Measurements from ENCODE around the gene WDR19. TPM values are rescaled to one million over a fixed set of nuclear protein-coding genes. Genes with fewer than 3 reads are reported as not detected.
"Not testable (repeated sequence)": the region's sequence is repeated elsewhere in the genome, so short reads cannot be mapped to it uniquely, and the experiment has no call there.

WDR19 gene
- total and polyA plus RNA-seq, 10 donors = 17.7 to 48.3 (median 24.6) TPM

- Histone ChIP-seq H3K4me3 (no peak overlapping the region), H3K36me3 (peaks cover 0 to 35% (median 6%) of the 10 kb centered on the region in 6 donors), H3K9me3 (no peaks in the 10 kb centered on the region), H3K27me3 (replicated peaks in 1 of 7) (no peaks in the 10 kb centered on the region), H3K27ac (no peak overlapping the region), H3K4me1 (no peaks in the 10 kb centered on the region)
- TF ChIP-seq POLR2A (IDR thresholded peaks at IDR 0.05) = no peak
- TF ChIP-seq, protein P1, sequence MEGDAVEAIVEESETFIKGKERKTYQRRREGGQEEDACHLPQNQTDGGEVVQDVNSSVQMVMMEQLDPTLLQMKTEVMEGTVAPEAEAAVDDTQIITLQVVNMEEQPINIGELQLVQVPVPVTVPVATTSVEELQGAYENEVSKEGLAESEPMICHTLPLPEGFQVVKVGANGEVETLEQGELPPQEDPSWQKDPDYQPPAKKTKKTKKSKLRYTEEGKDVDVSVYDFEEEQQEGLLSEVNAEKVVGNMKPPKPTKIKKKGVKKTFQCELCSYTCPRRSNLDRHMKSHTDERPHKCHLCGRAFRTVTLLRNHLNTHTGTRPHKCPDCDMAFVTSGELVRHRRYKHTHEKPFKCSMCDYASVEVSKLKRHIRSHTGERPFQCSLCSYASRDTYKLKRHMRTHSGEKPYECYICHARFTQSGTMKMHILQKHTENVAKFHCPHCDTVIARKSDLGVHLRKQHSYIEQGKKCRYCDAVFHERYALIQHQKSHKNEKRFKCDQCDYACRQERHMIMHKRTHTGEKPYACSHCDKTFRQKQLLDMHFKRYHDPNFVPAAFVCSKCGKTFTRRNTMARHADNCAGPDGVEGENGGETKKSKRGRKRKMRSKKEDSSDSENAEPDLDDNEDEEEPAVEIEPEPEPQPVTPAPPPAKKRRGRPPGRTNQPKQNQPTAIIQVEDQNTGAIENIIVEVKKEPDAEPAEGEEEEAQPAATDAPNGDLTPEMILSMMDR (IDR thresholded peaks at IDR 0.05 in 8 of 11, conservative IDR thresholded peaks at IDR 0.05 in 3 of 11) = no peak
- TF ChIP-seq POLR2AphosphoS5 (IDR thresholded peaks at IDR 0.05) = no peak
- no peak for DNase-seq
- intact Hi-C loops (cut with DNase I; ENCODE audit: low total_unique reads) = no loop called here
- 82 to 93% (median 86%) methylated on average over 2 of the region's 2 CpGs for WGBS, 5 donors
Measured at GRCh38 chr4:39263895-39264294, 81.6 kb downstream of the WDR19 start.

- intact Hi-C loops (cut with DNase I; ENCODE audit: low total_unique reads) = no loop called here
- TF ChIP-seq, protein P1 (IDR thresholded peaks at IDR 0.05 in 8 of 11, conservative IDR thresholded peaks at IDR 0.05 in 3 of 11) = no peak
- TF ChIP-seq POLR2AphosphoS5 (IDR thresholded peaks at IDR 0.05) = no peak
- no peak for TF ChIP-seq POLR2A (IDR thresholded peaks at IDR 0.05)
- 89 to 94% (median 90%) methylated on average over 4 of the region's 4 CpGs for WGBS, 5 donors
- H3K4me1 ChIP-seq = no peaks in the 10 kb centered on the region
- H3K27me3 ChIP-seq (replicated peaks in 1 of 7) = no peaks in the 10 kb centered on the region
- peaks cover 0 to 96% (median 35%) of the 10 kb centered on the region in 6 donors for H3K36me3 ChIP-seq
- H3K27ac ChIP-seq = no peak overlapping the region
- H3K9me3 ChIP-seq = no peaks in the 10 kb centered on the region
- no peak overlapping the region for H3K4me3 ChIP-seq
- no peak for DNase-seq
Measured at GRCh38 chr4:39274503-39274902, 92.2 kb downstream of the WDR19 start.

- H3K27ac ChIP-seq; intact Hi-C loops (cut with DNase I; ENCODE audit: low total_unique reads); H3K9me3 ChIP-seq; DNase-seq; H3K4me3 ChIP-seq; H3K27me3 ChIP-seq (replicated peaks in 1 of 7); H3K4me1 ChIP-seq: not testable (repeated sequence)
- 86 to 93% (median 91%) methylated on average over 6 of the region's 6 CpGs for WGBS, 5 donors
- H3K36me3 ChIP-seq = peaks cover 0 to 80% (median 28%) of the 10 kb centered on the region in 6 donors
Measured at GRCh38 chr4:39277661-39278060, 95.3 kb downstream of the WDR19 start.

- Histone ChIP-seq H3K9me3 (no peaks in the 10 kb centered on the region), H3K27ac (no peak overlapping the region), H3K27me3 (replicated peaks in 1 of 7) (no peaks in the 10 kb centered on the region), H3K4me1 (no peaks in the 10 kb centered on the region), H3K36me3 (peaks cover 0 to 72% (median 22%) of the 10 kb centered on the region in 6 donors), H3K4me3 (no peak overlapping the region)
- no peak for DNase-seq
- 94 to 95% (median 95%) methylated on average over 9 of the region's 9 CpGs for whole genome bisulfite sequencing, 5 donors
- intact Hi-C loops (cut with DNase I; ENCODE audit: low total_unique reads) = no loop called here
- TF ChIP-seq, protein P1 (IDR thresholded peaks at IDR 0.05 in 8 of 11, conservative IDR thresholded peaks at IDR 0.05 in 3 of 11) = no peak
- no peak for TF ChIP-seq POLR2AphosphoS5 (IDR thresholded peaks at IDR 0.05)
- no peak for TF ChIP-seq POLR2A (IDR thresholded peaks at IDR 0.05)
Measured at GRCh38 chr4:39278476-39278875, 96.1 kb downstream of the WDR19 start.

DNA sequence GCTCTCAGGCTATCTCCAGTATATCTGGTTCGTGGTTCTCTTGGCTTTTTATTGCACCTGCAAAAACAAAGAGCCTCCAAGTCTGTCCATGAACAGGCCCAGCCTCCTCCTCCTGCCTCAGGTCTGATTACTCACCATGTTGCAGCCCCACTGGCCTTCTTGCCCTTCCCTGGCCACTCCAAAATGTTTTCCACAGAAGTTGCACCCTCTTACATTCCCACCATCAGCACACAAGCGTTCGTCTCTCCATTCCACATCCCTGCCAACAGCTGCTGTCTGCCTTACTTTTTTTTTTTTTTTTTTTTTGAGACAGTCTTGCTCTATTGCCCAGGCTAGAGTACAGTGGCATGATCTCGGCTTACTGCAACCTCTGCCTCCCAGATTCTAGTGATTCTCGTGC lies 97.1 kb downstream of the WDR19 start:
- no peaks in the 10 kb centered on the region for H3K27me3 ChIP-seq (replicated peaks in 1 of 7)
- no peaks in the 10 kb centered on the region for H3K9me3 ChIP-seq
- DNase-seq = no peak
- no peak overlapping the region for H3K4me3 ChIP-seq
- 90 to 96% (median 92%) methylated on average over 5 of the region's 5 CpGs for WGBS, 5 donors
- no peak overlapping the region for H3K27ac ChIP-seq
- no peaks in the 10 kb centered on the region for H3K4me1 ChIP-seq
- intact Hi-C loops (cut with DNase I; ENCODE audit: low total_unique reads) = no loop called here
- peaks cover 0 to 62% (median 16%) of the 10 kb centered on the region in 6 donors for H3K36me3 ChIP-seq
- TF ChIP-seq POLR2A (IDR thresholded peaks at IDR 0.05) (no peak), POLR2AphosphoS5 (IDR thresholded peaks at IDR 0.05) (no peak)
- TF ChIP-seq, protein P1 (IDR thresholded peaks at IDR 0.05 in 8 of 11, conservative IDR thresholded peaks at IDR 0.05 in 3 of 11) = no peak

Data from spleen (tissue), 11 donors.